GM12878 (cell line): Measurements from ENCODE around the gene SCNM1. TPM values are rescaled to one million over a fixed set of nuclear protein-coding genes. Genes with fewer than 3 reads are reported as not detected.
"Not testable (repeated sequence)": the region's sequence is repeated elsewhere in the genome, so short reads cannot be mapped to it uniquely, and the experiment has no call there.

Source experiments
- ATAC-seq: fragments of 200-7000 bp; cut with Tn5 transposase; 3 replicates; pipeline ENCODE4 v1.9.1; 2020; ENCODE audit warnings: mild to moderate bottlenecking, moderate library complexity
- BruUV-seq: library from RNA; stranded (reverse); fragments of 400-500 nt; replicated peaks from 2 replicates; lab custom pipeline; 2021; lab: Mats Ljungman, UMichigan
- CTCF ChIA-PET: fragments of 300-600 bp; sonication (Branson Sonifier 250); formaldehyde crosslinking; extraction: SDS; loops from one replicate; lab custom pipeline; 2021; ENCODE audit warnings: inconsistent platforms; lab: Yijun Ruan, JAX
- POLR2A ChIA-PET: fragments of 350-600 bp; formaldehyde crosslinking; extraction: SDS; loops from one replicate; lab custom pipeline; 2021; ENCODE audit warnings: inconsistent platforms; lab: Charles Lee
- RAD21 ChIA-PET: fragments of 300-600 bp; sonication (Branson Sonifier 250); formaldehyde crosslinking; loops from one replicate; lab custom pipeline; 2023; ENCODE audit warnings: antibody characterized with exemption; ENCODE audit not compliant: unreplicated experiment; lab: Charles Lee
- SMC1A ChIA-PET: fragments of 300-600 bp; sonication (Branson Sonifier 250); formaldehyde crosslinking; loops from one replicate; lab custom pipeline; 2023; ENCODE audit not compliant: unreplicated experiment, uncharacterized antibody; lab: Charles Lee
- DNase-seq: peaks from one replicate; pipeline ENCODE4 v3.0.0-alpha.2; 2011; ENCODE audit warnings: low read depth, low spot score
- FAIRE-seq: peaks from 3 replicates; lab custom pipeline; 2011; peaks lifted over from hg19 to GRCh38; lab: Jason Lieb, UNC
- H2AFZ ChIP-seq: 2 replicates; pipeline ENCODE4 v1.6.0; 2011; ENCODE audit warnings: low read depth, low read length, control low read depth; ENCODE audit not compliant: control insufficient read depth
- H3K27ac ChIP-seq: 2 replicates; pipeline ENCODE4 v1.5.1; 2011; ENCODE audit warnings: control low read depth; ENCODE audit not compliant: control insufficient read depth, insufficient read depth
- H3K27me3 ChIP-seq, 2 experiments: replicated peaks in 1 of 2; 2 replicates each; pipeline versions ENCODE4 v1.6.0 to v1.6.1; 2011; ENCODE audit warnings: low read length in 1 of 2; ENCODE audit not compliant: control insufficient read depth in 2 of 2, insufficient read depth in 2 of 2
- H3K36me3 ChIP-seq, 2 experiments: 2 replicates each; pipeline ENCODE4 v1.5.1; 2011; ENCODE audit warnings: low read length in 1 of 2; ENCODE audit not compliant: control insufficient read depth in 2 of 2, insufficient read depth in 2 of 2
- H3K4me1 ChIP-seq: 2 replicates; pipeline ENCODE4 v1.6.1; 2011; ENCODE audit warnings: mild to moderate bottlenecking, low read length, moderate library complexity, mixed read lengths; ENCODE audit not compliant: control insufficient read depth, insufficient read depth
- H3K4me2 ChIP-seq: 2 replicates; pipeline ENCODE4 v1.6.0; 2011; ENCODE audit warnings: control low read depth; ENCODE audit not compliant: control insufficient read depth, insufficient read depth
- H3K4me3 ChIP-seq: fragments of 200-600 bp; sonication (generic); 2 replicates; pipeline ENCODE4 v1.5.1; 2016
- H3K79me2 ChIP-seq: 2 replicates; pipeline ENCODE4 v1.6.0; 2011; ENCODE audit warnings: low read length; ENCODE audit not compliant: control insufficient read depth, insufficient read depth
- H3K9ac ChIP-seq: 2 replicates; pipeline ENCODE4 v1.8.0; 2011; ENCODE audit warnings: low read length, control low read depth, mixed read lengths; ENCODE audit not compliant: control insufficient read depth, insufficient read depth
- H3K9me3 ChIP-seq: replicated peaks from 3 replicates; pipeline ENCODE4 v1.5.1; 2011; ENCODE audit warnings: mild to moderate bottlenecking, low read length; ENCODE audit not compliant: control insufficient read depth, insufficient read depth
- H4K20me1 ChIP-seq: 2 replicates; pipeline ENCODE4 v1.6.0; 2011; ENCODE audit not compliant: control insufficient read depth, insufficient read depth
- CBX5 ChIP-seq: sonication (generic); IDR thresholded peaks from 2 replicates; pipeline ENCODE4 v1.6.1; 2016; ENCODE audit warnings: low read depth, moderate library complexity, mild to moderate bottlenecking, inconsistent platforms
- HDGF ChIP-seq: fragments of 450-650 bp; IDR thresholded peaks from 2 replicates; pipeline ENCODE4 v1.6.1; 2016; ENCODE audit warnings: antibody characterized with exemption
- MXI1 ChIP-seq: fragments of 150-350 bp; IDR thresholded peaks from 2 replicates; pipeline ENCODE4 v1.6.1; 2011; ENCODE audit warnings: low read depth, mild to moderate bottlenecking, inconsistent platforms, low read length, improper control_type of control experiment
- WGBS: methylation state at CpG from one replicate; pipeline ENCODE4 v1.1.6; 2016; ENCODE audit warnings: low lambda C conversion rate; ENCODE audit not compliant: insufficient replicate concordance, insufficient coverage; ENCODE audit errors: missing lambda C conversion rate; 5-methylcytosine and 5-hydroxymethylcytosine counted together
- in situ Hi-C: fragments of 300-500 bp; cut with MboI; formaldehyde crosslinking; loops from 9 replicates; pipeline ENCODE4 v1.14.3; 2018; ENCODE audit warnings: mixed read lengths
- intact Hi-C: fragments of 100-400 bp; cut with micrococcal nuclease; formaldehyde crosslinking; loops from one replicate; pipeline ENCODE4 v1.14.2; 2022; ENCODE audit not compliant: unreplicated experiment
- polyA plus RNA-seq, 11 experiments: library from polyadenylated mRNA; depleted of rRNA in 4 of 11; unstranded in 6 of 11; stranded (reverse) in 5 of 11; fragments of >200 nt; fragmentation: Nextera tagmentation in 4 of 11; fragmentation: Illumina TruSeq in 1 of 11; extraction: Ambion mirVana in 4 of 11; extraction: Trizol in 1 of 11; gene quantifications; 1 replicate in 1 of 11; 2 replicates in 10 of 11; pipeline versions ENCODE4 v1.2.1 to v1.2.3, GENCODE V29; 2011 to 2016; ENCODE audit warnings: inconsistent platforms in 2 of 11, missing spikeins in 2 of 11, low read depth in 1 of 11
- total RNA-seq, 4 experiments: library from RNA; depleted of rRNA in 3 of 4; stranded (reverse); fragments of >200 nt in 3 of 4; fragmentation: Illumina TruSeq in 1 of 4; extraction: Trizol in 1 of 4; gene quantifications; 2 replicates each; pipeline versions ENCODE4 v1.2.1 to v1.2.3, GENCODE V29; 2013 to 2021
- TF ChIP-seq, protein P1 (sequence below): IDR thresholded peaks from 2 replicates; pipeline ENCODE4 v1.6.1; 2011; ENCODE audit warnings: mild to moderate bottlenecking, low read depth, low read length, moderate library complexity; ENCODE audit not compliant: insufficient replicate concordance
- TF ChIP-seq, protein P2 (sequence below): fragments of 150-350 bp; IDR thresholded peaks from 2 replicates; pipeline ENCODE4 v1.6.1; 2014; ENCODE audit warnings: mild to moderate bottlenecking, low read depth, low read length
- TF ChIP-seq, protein P3 (sequence below): fragments of 450-650 bp; IDR thresholded peaks from 2 replicates; pipeline ENCODE4 v1.6.1; 2017; ENCODE audit warnings: antibody characterized with exemption, mild to moderate bottlenecking, moderate library complexity

Gene SCNM1
- total and polyA plus RNA-seq, 10 of the 15 experiments (the other 5 are each of a cell fraction or from before 2014, with no cell fraction given) = 25.8 to 207 (median 76.9) TPM

DNA sequence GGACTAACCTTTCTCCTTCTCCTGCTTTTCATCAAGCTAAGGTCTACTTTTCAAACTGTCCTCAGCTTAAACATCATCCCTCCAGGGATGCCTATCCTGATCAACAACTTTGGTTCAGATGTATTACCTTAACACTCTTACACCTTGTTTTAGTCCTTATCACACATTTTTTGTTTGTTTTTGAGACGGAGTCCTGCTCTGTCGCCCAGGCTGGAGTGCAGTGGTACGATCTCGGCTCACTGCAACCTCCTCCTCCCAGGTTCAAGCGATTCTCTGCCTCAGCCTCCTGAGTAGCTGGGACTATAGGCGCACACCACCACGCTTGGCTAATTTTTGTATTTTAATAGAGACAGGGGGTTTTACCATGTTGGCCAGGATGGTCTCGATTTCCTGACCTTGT, 22.7 kb downstream of the SCNM1 start:
- WGBS = 51% methylated on average over 8 of the region's 8 CpGs
- BruUV-seq, in situ Hi-C loops, intact Hi-C loops, H4K20me1 ChIP-seq, FAIRE-seq, H3K36me3 ChIP-seq, H2AFZ ChIP-seq, H3K27me3 ChIP-seq, H3K4me1 ChIP-seq, DNase-seq, H3K9me3 ChIP-seq: not testable (repeated sequence)
- ATAC-seq = peak; percentile 17
- Histone ChIP-seq H3K9ac (peak overlapping the region; percentile 86), H3K27ac (peak overlapping the region; percentile 87), H3K4me3 (peak overlapping the region; percentile 76), H3K4me2 (peak overlapping the region; percentile 91), H3K79me2 (peaks cover 24% of the 10 kb centered on the region)
- SMC1A ChIA-PET = interaction anchor here (1.2 to 3.2 kb wide), 2 partner anchors 32 to 89 kb away, joined by 3 to 12 read pairs; partner anchors contain the start of gene TNFAIP8L2
- CTCF ChIA-PET = interaction anchor here (0.6 to 4.2 kb wide), 6 partner anchors 8 to 152 kb away, joined by 3 to 38 read pairs (median 4); partner anchors contain the start of genes PSMD4 and TMOD4
- RAD21 ChIA-PET = interaction anchor here (2.1 to 2.7 kb wide), 2 partner anchors 31 to 138 kb away, joined by 6 to 20 read pairs; partner anchors contain the start of genes PI4KB and TNFAIP8L2
- TF ChIP-seq HDGF = peak; percentile 49; the same call in 1 of the 2 replicates
- TF ChIP-seq MXI1 = 0 out of 2 replicates have a peak, but pooled peaks have one; percentile 37
- POLR2A ChIA-PET = interaction anchor here (0.8 to 1.4 kb wide), 5 partner anchors 10 to 139 kb away, joined by 3 to 5 read pairs (median 4); partner anchors contain the start of gene PI4KB

DNA sequence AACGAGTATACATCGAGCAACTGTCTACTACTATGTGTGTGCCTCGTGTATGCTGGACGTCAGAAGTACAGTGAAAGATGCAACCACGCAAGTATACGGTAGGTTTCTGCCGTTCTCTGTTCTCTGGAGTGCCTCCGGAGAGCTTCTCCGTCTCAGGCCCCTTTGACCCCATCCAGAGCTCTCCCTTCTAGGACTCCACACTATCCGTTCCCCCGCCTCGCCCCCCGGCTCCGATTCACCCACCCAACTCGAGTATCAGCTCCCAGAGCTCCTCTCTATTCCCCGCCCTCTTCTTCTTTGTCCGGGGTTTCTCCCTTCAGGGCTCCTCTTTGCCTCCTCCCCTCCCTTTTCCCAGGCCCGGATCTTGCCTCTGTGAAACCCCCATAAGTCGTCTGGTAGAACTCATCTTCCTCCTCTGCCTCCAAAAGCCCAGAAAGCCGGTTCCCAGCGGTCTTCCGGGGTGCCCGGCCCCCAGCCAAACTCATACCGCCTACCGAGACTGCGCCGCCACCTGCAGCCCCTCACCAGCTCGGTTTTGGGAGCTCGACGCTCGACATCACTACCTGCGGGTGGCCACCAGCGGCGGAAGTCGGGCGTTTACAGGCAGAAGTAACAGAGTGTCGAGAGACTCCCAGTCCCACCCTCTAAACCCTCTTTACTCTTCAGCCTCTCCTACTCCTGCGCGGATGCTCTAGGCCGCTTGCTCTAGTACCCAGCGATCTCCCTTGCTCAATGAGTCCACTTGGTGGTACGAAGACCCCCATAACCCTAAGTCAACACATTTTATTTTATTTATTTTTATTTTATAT, 23.9 kb downstream of the SCNM1 start, which contains the start of gene VPS72:
Gene VPS72, minus strand, starts transcription at position 561 of the 809 bp plus-strand sequence. Its CDS starts 76 bp downstream, at position 485.
- H3K4me1 ChIP-seq = peaks cover 4% of the 10 kb centered on the region; the same call in 1 of the 2 replicates
- H3K79me2 ChIP-seq = peaks cover 24% of the 10 kb centered on the region
- intact Hi-C loops (loop anchor here (2.0 kb wide), 1 partner anchor 91 kb away; no protein-coding TSS in a partner anchor), in situ Hi-C loops (loop anchor here (5.0 kb wide), 1 partner anchor 152 kb away; no protein-coding TSS in a partner anchor)
- SMC1A ChIA-PET = interaction anchor here (0.6 to 3.2 kb wide), 8 partner anchors 24 to 92 kb away, joined by 3 to 12 read pairs (median 4); partner anchors contain the start of genes LYSMD1, SCNM1, TNFAIP8L2 and ZNF687
- WGBS = under 1% methylated on average over 37 of the region's 42 CpGs
- BruUV-seq = no TSS peak
- FAIRE-seq (peak; percentile 38), ATAC-seq (peak; percentile 92), DNase-seq (peak; percentile 72)
- peak within 1 kb of the TSS; percentile 82 for H2AFZ ChIP-seq
- POLR2A ChIA-PET = interaction anchor here (0.7 to 2.6 kb wide), 17 partner anchors 9 to 210 kb away, joined by 3 to 16 read pairs (median 3); partner anchors contain the start of genes LYSMD1, MLLT11, PI4KB and PIP5K1A
- H3K36me3 ChIP-seq = peaks cover 0 to 6% of the 10 kb centered on the region in 2 experiments; a peak in 2 of 4 replicates
- RAD21 ChIA-PET = interaction anchor here (0.9 to 2.7 kb wide), 12 partner anchors 11 to 209 kb away, joined by 3 to 20 read pairs (median 5); partner anchors contain the start of genes MINDY1, PI4KB, PSMB4 and PSMD4
- peak within 1 kb of the TSS; percentile 86 for H3K9ac ChIP-seq
- peak within 1 kb of the TSS; percentile 76 for H3K4me3 ChIP-seq
- H3K27me3 ChIP-seq = no peaks in the 10 kb centered on the region
- CTCF ChIA-PET = interaction anchor here (0.6 to 4.2 kb wide), 12 partner anchors 15 to 649 kb away, joined by 3 to 38 read pairs (median 4); partner anchors contain the start of genes LYSMD1, PSMD4, SCNM1 and TNFAIP8L2
- H4K20me1 ChIP-seq = no peaks in the 10 kb centered on the region
- peak within 1 kb of the TSS; percentile 91 for H3K4me2 ChIP-seq
- H3K9me3 ChIP-seq = no peaks in the 10 kb centered on the region
- H3K27ac ChIP-seq = peak within 1 kb of the TSS; percentile 87
- TF ChIP-seq, protein P1, sequence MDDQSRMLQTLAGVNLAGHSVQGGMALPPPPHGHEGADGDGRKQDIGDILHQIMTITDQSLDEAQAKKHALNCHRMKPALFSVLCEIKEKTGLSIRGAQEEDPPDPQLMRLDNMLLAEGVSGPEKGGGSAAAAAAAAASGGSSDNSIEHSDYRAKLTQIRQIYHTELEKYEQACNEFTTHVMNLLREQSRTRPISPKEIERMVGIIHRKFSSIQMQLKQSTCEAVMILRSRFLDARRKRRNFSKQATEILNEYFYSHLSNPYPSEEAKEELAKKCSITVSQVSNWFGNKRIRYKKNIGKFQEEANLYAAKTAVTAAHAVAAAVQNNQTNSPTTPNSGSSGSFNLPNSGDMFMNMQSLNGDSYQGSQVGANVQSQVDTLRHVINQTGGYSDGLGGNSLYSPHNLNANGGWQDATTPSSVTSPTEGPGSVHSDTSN = no peak
- TF ChIP-seq CBX5 = peak; percentile 65; the same call in 1 of the 2 replicates
- TF ChIP-seq, protein P2, sequence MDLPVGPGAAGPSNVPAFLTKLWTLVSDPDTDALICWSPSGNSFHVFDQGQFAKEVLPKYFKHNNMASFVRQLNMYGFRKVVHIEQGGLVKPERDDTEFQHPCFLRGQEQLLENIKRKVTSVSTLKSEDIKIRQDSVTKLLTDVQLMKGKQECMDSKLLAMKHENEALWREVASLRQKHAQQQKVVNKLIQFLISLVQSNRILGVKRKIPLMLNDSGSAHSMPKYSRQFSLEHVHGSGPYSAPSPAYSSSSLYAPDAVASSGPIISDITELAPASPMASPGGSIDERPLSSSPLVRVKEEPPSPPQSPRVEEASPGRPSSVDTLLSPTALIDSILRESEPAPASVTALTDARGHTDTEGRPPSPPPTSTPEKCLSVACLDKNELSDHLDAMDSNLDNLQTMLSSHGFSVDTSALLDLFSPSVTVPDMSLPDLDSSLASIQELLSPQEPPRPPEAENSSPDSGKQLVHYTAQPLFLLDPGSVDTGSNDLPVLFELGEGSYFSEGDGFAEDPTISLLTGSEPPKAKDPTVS = peak; percentile 44; the same call in 1 of the 2 replicates
- TF ChIP-seq, protein P3, sequence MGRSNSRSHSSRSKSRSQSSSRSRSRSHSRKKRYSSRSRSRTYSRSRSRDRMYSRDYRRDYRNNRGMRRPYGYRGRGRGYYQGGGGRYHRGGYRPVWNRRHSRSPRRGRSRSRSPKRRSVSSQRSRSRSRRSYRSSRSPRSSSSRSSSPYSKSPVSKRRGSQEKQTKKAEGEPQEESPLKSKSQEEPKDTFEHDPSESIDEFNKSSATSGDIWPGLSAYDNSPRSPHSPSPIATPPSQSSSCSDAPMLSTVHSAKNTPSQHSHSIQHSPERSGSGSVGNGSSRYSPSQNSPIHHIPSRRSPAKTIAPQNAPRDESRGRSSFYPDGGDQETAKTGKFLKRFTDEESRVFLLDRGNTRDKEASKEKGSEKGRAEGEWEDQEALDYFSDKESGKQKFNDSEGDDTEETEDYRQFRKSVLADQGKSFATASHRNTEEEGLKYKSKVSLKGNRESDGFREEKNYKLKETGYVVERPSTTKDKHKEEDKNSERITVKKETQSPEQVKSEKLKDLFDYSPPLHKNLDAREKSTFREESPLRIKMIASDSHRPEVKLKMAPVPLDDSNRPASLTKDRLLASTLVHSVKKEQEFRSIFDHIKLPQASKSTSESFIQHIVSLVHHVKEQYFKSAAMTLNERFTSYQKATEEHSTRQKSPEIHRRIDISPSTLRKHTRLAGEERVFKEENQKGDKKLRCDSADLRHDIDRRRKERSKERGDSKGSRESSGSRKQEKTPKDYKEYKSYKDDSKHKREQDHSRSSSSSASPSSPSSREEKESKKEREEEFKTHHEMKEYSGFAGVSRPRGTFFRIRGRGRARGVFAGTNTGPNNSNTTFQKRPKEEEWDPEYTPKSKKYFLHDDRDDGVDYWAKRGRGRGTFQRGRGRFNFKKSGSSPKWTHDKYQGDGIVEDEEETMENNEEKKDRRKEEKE = no peak
